Measurements from ENCODE around the gene RREB1.

Gene RREB1

DNA sequence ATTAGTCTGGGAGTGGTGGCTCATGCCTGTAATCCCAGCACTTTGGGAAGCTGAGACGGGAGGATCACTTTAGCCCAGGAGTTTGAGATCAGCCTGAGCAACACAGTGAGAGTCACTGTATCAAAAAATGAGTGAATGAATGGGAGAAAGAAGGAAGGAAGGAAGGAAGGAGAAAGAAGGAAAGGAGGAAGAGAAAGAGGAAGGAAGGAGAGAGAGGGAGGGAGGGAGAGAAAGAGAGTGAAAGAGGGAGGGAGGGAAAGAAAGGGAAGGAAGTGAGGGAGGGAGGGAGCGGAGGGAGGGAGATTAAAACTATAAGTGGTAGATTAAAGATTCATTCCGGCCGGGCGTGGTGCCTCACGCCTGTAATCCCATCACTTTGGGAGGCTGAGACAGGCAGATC, 28.9 kb upstream of the RREB1 start:
- Histone ChIP-seq H3K27ac (no peak overlapping the region), H2AFZ (no peak overlapping the region), H3K9me3 (ENCODE audit: control insufficient read depth, low read length) (no peaks in the 10 kb centered on the region), H3K4me2 (ENCODE audit: low read length) (no peak overlapping the region), H3K4me1 (no peaks in the 10 kb centered on the region), H3K27me3 (ENCODE audit: control insufficient read depth, insufficient read depth, low read length) (no peaks in the 10 kb centered on the region), H3K79me2 (no peaks in the 10 kb centered on the region), H3K4me3 (ENCODE audit: low read depth, low read length) (no peak overlapping the region), H3K9ac (no peak overlapping the region), H3K36me3 (ENCODE audit: control insufficient read depth, insufficient read depth, low read length) (no peaks in the 10 kb centered on the region)
- TF ChIP-seq, protein P1, sequence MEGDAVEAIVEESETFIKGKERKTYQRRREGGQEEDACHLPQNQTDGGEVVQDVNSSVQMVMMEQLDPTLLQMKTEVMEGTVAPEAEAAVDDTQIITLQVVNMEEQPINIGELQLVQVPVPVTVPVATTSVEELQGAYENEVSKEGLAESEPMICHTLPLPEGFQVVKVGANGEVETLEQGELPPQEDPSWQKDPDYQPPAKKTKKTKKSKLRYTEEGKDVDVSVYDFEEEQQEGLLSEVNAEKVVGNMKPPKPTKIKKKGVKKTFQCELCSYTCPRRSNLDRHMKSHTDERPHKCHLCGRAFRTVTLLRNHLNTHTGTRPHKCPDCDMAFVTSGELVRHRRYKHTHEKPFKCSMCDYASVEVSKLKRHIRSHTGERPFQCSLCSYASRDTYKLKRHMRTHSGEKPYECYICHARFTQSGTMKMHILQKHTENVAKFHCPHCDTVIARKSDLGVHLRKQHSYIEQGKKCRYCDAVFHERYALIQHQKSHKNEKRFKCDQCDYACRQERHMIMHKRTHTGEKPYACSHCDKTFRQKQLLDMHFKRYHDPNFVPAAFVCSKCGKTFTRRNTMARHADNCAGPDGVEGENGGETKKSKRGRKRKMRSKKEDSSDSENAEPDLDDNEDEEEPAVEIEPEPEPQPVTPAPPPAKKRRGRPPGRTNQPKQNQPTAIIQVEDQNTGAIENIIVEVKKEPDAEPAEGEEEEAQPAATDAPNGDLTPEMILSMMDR (IDR thresholded peaks at IDR 0.05): no peak

GRCh38 chr6:7080311-7080710, 27.4 kb upstream of the RREB1 start:
- Histone ChIP-seq H3K79me2 (no peaks in the 10 kb centered on the region), H3K4me3 (ENCODE audit: low read depth, low read length) (no peak overlapping the region), H3K4me1 (no peaks in the 10 kb centered on the region), H3K27me3 (ENCODE audit: control insufficient read depth, insufficient read depth, low read length) (no peaks in the 10 kb centered on the region), H3K9me3 (ENCODE audit: control insufficient read depth, low read length) (no peaks in the 10 kb centered on the region), H3K27ac (no peak overlapping the region), H3K36me3 (ENCODE audit: control insufficient read depth, insufficient read depth, low read length) (no peaks in the 10 kb centered on the region), H3K4me2 (ENCODE audit: low read length) (no peak overlapping the region), H2AFZ (no peak overlapping the region), H3K9ac (no peak overlapping the region)
- TF ChIP-seq, protein P1 (IDR thresholded peaks at IDR 0.05): no peak

GRCh38 chr6:7085911-7086310, 21.9 kb upstream of the RREB1 start:
- no peak overlapping the region for H2AFZ ChIP-seq
- H3K4me2 ChIP-seq (ENCODE audit: low read length): no peak overlapping the region
- H3K4me1 ChIP-seq: no peaks in the 10 kb centered on the region
- H3K27me3 ChIP-seq (ENCODE audit: control insufficient read depth, insufficient read depth, low read length): no peaks in the 10 kb centered on the region
- no peaks in the 10 kb centered on the region for H3K36me3 ChIP-seq (ENCODE audit: control insufficient read depth, insufficient read depth, low read length)
- H3K9me3 ChIP-seq (ENCODE audit: control insufficient read depth, low read length): no peaks in the 10 kb centered on the region
- no peak overlapping the region for H3K4me3 ChIP-seq (ENCODE audit: low read depth, low read length)
- H3K79me2 ChIP-seq: no peaks in the 10 kb centered on the region
- TF ChIP-seq, protein P1 (IDR thresholded peaks at IDR 0.05): no peak
- H3K27ac ChIP-seq: no peak overlapping the region
- no peak overlapping the region for H3K9ac ChIP-seq

- TF ChIP-seq, protein P1 (IDR thresholded peaks at IDR 0.05): peak; percentile 15
- no peaks in the 10 kb centered on the region for H3K36me3 ChIP-seq (ENCODE audit: control insufficient read depth, insufficient read depth, low read length)
- H3K4me3 ChIP-seq (ENCODE audit: low read depth, low read length): peak overlapping the region; percentile 22
- no peak overlapping the region for H3K9ac ChIP-seq
- H3K27ac ChIP-seq: no peak overlapping the region
- H3K27me3 ChIP-seq (ENCODE audit: control insufficient read depth, insufficient read depth, low read length): no peaks in the 10 kb centered on the region
- peak overlapping the region; percentile 7 for H2AFZ ChIP-seq
- no peaks in the 10 kb centered on the region for H3K9me3 ChIP-seq (ENCODE audit: control insufficient read depth, low read length)
- H3K4me2 ChIP-seq (ENCODE audit: low read length): peak overlapping the region; percentile 35
- no peaks in the 10 kb centered on the region for H3K79me2 ChIP-seq
- H3K4me1 ChIP-seq: no peaks in the 10 kb centered on the region
Measured at GRCh38 chr6:7086488-7086887, 21.3 kb upstream of the RREB1 start.

- H3K9me3 ChIP-seq (ENCODE audit: control insufficient read depth, low read length): no peaks in the 10 kb centered on the region
- no peak overlapping the region for H3K9ac ChIP-seq
- TF ChIP-seq, protein P1 (IDR thresholded peaks at IDR 0.05): no peak
Measured at GRCh38 chr6:7087066-7087465, 20.7 kb upstream of the RREB1 start.

More at GRCh38 chr6:7087066-7087465, 20.7 kb upstream of the RREB1 start:
- H3K27ac ChIP-seq: no peak overlapping the region
- no peaks in the 10 kb centered on the region for H3K36me3 ChIP-seq (ENCODE audit: control insufficient read depth, insufficient read depth, low read length)
- peak overlapping the region; percentile 35 for H3K4me2 ChIP-seq (ENCODE audit: low read length)
- no peaks in the 10 kb centered on the region for H3K27me3 ChIP-seq (ENCODE audit: control insufficient read depth, insufficient read depth, low read length)
- H3K4me3 ChIP-seq (ENCODE audit: low read depth, low read length): peak overlapping the region; percentile 22
- no peaks in the 10 kb centered on the region for H3K79me2 ChIP-seq
- no peaks in the 10 kb centered on the region for H3K4me1 ChIP-seq
- peak overlapping the region; percentile 7 for H2AFZ ChIP-seq

Data from parathyroid adenoma (tissue), 2 donors.